NB4 (cell line): ENCODE results near the gene SCFD1.

ENCODE experiments used
- CTCF ChIP-seq: IDR thresholded peaks from one replicate; pipeline ENCODE4 v1.5.1; 2012; ENCODE audit warnings: low read depth, low read length
- MAX ChIP-seq: IDR thresholded peaks from 2 replicates; pipeline ENCODE4 v1.6.1; 2011; ENCODE audit warnings: low read depth, low read length
- MYC ChIP-seq: IDR thresholded peaks from 2 replicates; pipeline ENCODE4 v1.6.1; 2011; ENCODE audit warnings: low read depth, low read length
- POLR2A ChIP-seq: IDR thresholded peaks from 2 replicates; pipeline ENCODE4 v1.6.1; 2011; ENCODE audit warnings: mild to moderate bottlenecking; ENCODE audit not compliant: insufficient read length; ENCODE audit errors: extremely low read depth

DNA sequence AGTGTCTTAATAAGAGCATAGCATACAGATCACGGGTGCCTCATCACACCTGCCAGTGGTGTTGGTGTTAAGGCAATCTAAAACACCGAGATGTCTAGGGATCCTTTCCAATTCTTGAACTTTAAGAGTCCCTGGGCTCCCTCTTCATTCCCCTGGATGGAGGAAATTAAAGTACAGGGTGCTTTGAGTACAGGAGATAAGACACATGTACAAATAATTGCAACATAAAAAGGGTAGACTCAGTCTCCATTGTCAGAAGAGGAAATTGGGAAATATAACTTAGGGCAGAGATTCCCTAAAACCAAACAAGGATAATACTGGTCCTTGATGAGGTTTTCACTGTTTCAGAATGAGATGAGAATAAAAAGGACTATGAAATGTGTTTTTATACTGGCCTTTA, 34.9 kb downstream of the SCFD1 start:
- TF ChIP-seq CTCF (no peak), MYC (no peak), POLR2A (no peak), MAX (no peak)
